ENCODE results near the gene GRIK4.

GRCh38 chr11:120486138-120486537, 25.4 kb upstream of the GRIK4 start:
- TF ChIP-seq POLR2A (IDR thresholded peaks at IDR 0.05) (no peak), CTCF (IDR thresholded peaks at IDR 0.05) (no peak)
